ENCODE results near the gene MRPL32.
A peak's percentile ranks its signal among the peaks of the same experiment; 100 is the strongest.
"Not testable (repeated sequence)": the region's sequence is repeated elsewhere in the genome, so short reads cannot be mapped to it uniquely, and the experiment has no call there.

Gene MRPL32

GRCh38 chr7:42931834-42932651 is at the start of gene MRPL32, which contains the start of gene PSMA2:
Gene MRPL32 (plus strand): TSS chr7:42932376. CDS start chr7:42932387, 11 bp downstream.
Gene PSMA2 (minus strand): TSS chr7:42932174. CDS start chr7:42932158, 16 bp downstream.
- DNase-seq: peak; percentile 91 to 94

- DNase-seq: no peak
Observed at GRCh38 chr7:42883950-42884349, 48.2 kb upstream of the MRPL32 start.

GRCh38 chr7:42885183-42885582 is 47.0 kb upstream of the MRPL32 start:
- not testable (repeated sequence) for DNase-seq

GRCh38 chr7:42886129-42886528 is 46.0 kb upstream of the MRPL32 start:
- no peak for DNase-seq

- DNase-seq: no peak
Observed at GRCh38 chr7:42886893-42887505, 45.2 kb upstream of the MRPL32 start.

- DNase-seq: no peak
Observed at GRCh38 chr7:42893346-42894240, 38.6 kb upstream of the MRPL32 start.

- DNase-seq: no peak
Observed at GRCh38 chr7:42900842-42901241, 31.3 kb upstream of the MRPL32 start.

GRCh38 chr7:42902331-42902730 is 29.8 kb upstream of the MRPL32 start:
- DNase-seq: no peak

- no peak for DNase-seq
Observed at GRCh38 chr7:42906181-42906580, 26.0 kb upstream of the MRPL32 start.

GRCh38 chr7:42907316-42907715 is 24.9 kb upstream of the MRPL32 start:
- no peak for DNase-seq

GRCh38 chr7:42910306-42910705 is 21.9 kb upstream of the MRPL32 start:
- no peak for DNase-seq

GRCh38 chr7:42911454-42912447 is 20.4 kb upstream of the MRPL32 start, which contains the start of gene C7orf25:
Gene C7orf25 (minus strand): TSS chr7:42912070. CDS start chr7:42910900, 1,170 bp downstream.
- DNase-seq: peak; percentile 95 to 97

GRCh38 chr7:42913591-42913990 is 18.6 kb upstream of the MRPL32 start:
- DNase-seq: no peak

GRCh38 chr7:42914009-42914408 is 18.2 kb upstream of the MRPL32 start:
- no peak for DNase-seq

GRCh38 chr7:42914421-42915045 is 17.6 kb upstream of the MRPL32 start:
- no peak for DNase-seq

GRCh38 chr7:42915356-42915755 is 16.8 kb upstream of the MRPL32 start:
- DNase-seq: no peak

GRCh38 chr7:42922017-42922753 is 10.0 kb upstream of the MRPL32 start:
- DNase-seq: no peak

GRCh38 chr7:42924223-42924838 is 7.8 kb upstream of the MRPL32 start:
- no peak for DNase-seq

- no peak for DNase-seq
Observed at GRCh38 chr7:42925630-42926029, 6.5 kb upstream of the MRPL32 start.

- no peak for DNase-seq
Observed at GRCh38 chr7:42926204-42926603, 6.0 kb upstream of the MRPL32 start.

Measured in activated T-cell treated with anti-CD3 and anti-CD28 coated beads, Interleukin-2, amount 50 U/mL, for 48 hours (primary cell).